Naive B cell (primary cell): ENCODE data around the gene CD4. TPM values are rescaled to one million over a fixed set of nuclear protein-coding genes. Genes with fewer than 3 reads are reported as not detected.
"Not testable (repeated sequence)": the region's sequence is repeated elsewhere in the genome, so short reads cannot be mapped to it uniquely, and the experiment has no call there.

ENCODE experiments used
- ATAC-seq, 2 donors: fragments of 150-1000 bp; cut with Tn5 transposase; 2 replicates each; pipeline ENCODE4 v1.10.0; 2021; ENCODE audit warnings: low read depth in 2 of 2, mild to moderate bottlenecking in 2 of 2, moderate library complexity in 2 of 2
- DNase-seq: peaks from one replicate; pipeline ENCODE4 v3.0.0; 2022
- H3K27ac Mint-ChIP-seq, 6 donors: one replicate each; pipeline ENCODE4 v1.8.0; 2020 to 2022; ENCODE audit warnings: mild to moderate bottlenecking in 6 of 6, mixed read lengths in 6 of 6, moderate library complexity in 5 of 6, inconsistent platforms in 2 of 6
- H3K27me3 Mint-ChIP-seq, 3 donors: one replicate each; pipeline ENCODE4 v1.8.0; 2021 to 2022; ENCODE audit warnings: mixed read lengths in 3 of 3, mild to moderate bottlenecking in 1 of 3
- H3K36me3 Mint-ChIP-seq, 2 donors: one replicate each; pipeline ENCODE4 v1.8.0; 2020 to 2022; ENCODE audit warnings: mixed read lengths in 2 of 2, inconsistent platforms in 1 of 2, mild to moderate bottlenecking in 1 of 2
- H3K4me1 Mint-ChIP-seq, 3 donors: one replicate each; pipeline ENCODE4 v1.8.0; 2020 to 2022; ENCODE audit warnings: mixed read lengths in 3 of 3, inconsistent platforms in 1 of 3, mild to moderate bottlenecking in 1 of 3, moderate library complexity in 1 of 3
- H3K4me3 Mint-ChIP-seq, 8 donors: one replicate each; pipeline ENCODE4 v1.8.0; 2020 to 2022; ENCODE audit warnings: mild to moderate bottlenecking in 8 of 8, mixed read lengths in 8 of 8, moderate library complexity in 8 of 8, inconsistent platforms in 2 of 8
- H3K9me3 Mint-ChIP-seq, 7 donors: one replicate each; pipeline ENCODE4 v1.8.0; 2020 to 2022; ENCODE audit warnings: mixed read lengths in 7 of 7, mild to moderate bottlenecking in 5 of 7, inconsistent platforms in 2 of 7, moderate library complexity in 1 of 7
- polyA plus RNA-seq, 6 donors: library from polyadenylated mRNA; unstranded; fragments of 300-500 nt; fragmentation: Illumina TruSeq; gene quantifications; one replicate each; pipeline ENCODE4 v1.2.3, GENCODE V29; 2021; ENCODE audit warnings: low read depth in 6 of 6

CD4 gene
- polyA plus RNA-seq, 6 donors from 2014 or later: 0.29 to 1.7 (median 1.1) TPM

DNA sequence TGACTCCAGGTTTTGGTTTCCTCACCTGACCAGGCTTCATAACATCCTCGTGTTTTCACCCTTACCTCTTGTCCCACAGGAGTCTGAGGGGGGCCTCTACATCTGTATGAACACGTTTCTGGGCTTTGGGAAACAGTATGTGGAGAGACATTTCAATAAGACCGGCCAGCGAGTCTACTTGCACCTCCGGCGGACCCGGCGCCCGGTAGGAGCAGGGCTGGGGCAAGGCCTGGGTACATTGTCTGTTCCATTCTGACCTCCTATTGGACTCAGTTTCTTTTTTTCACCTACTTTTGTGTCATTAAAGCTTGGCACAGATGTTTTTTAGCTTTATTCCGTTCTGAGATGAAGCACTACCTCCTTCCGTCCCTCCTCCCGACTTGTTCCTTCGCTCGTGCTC lies 66.0 kb downstream of the CD4 start:
- Mint-ChIP-seq H3K27ac (no peak overlapping the region), H3K36me3 (peaks cover 12 to 23% of the 10 kb centered on the region in 2 donors), H3K27me3 (no peaks in the 10 kb centered on the region), H3K9me3 (no peaks in the 10 kb centered on the region), H3K4me3 (peak overlapping the region in 1 of 8 donors; percentile 2), H3K4me1 (peaks cover 22 to 30% (median 26%) of the 10 kb centered on the region in 3 donors)
- DNase-seq (no peak), ATAC-seq (no peak)

- no peak for DNase-seq
- H3K4me3 Mint-ChIP-seq: no peak overlapping the region
- peaks cover 4 to 16% (median 5%) of the 10 kb centered on the region in 3 donors for H3K4me1 Mint-ChIP-seq
- H3K36me3 Mint-ChIP-seq: peaks cover 21 to 42% of the 10 kb centered on the region in 2 donors
- H3K27me3 Mint-ChIP-seq: no peaks in the 10 kb centered on the region
- no peak overlapping the region for H3K27ac Mint-ChIP-seq
- no peaks in the 10 kb centered on the region for H3K9me3 Mint-ChIP-seq
- no peak for ATAC-seq
These were observed 69.5 kb downstream of the CD4 start for GRCh38 chr12:6858799-6859198.

GRCh38 chr12:6860116-6860515 lies 70.8 kb downstream of the CD4 start:
- Mint-ChIP-seq H3K36me3 (peaks cover 27 to 48% of the 10 kb centered on the region in 2 donors), H3K4me3 (no peak overlapping the region), H3K27me3 (no peaks in the 10 kb centered on the region), H3K9me3 (no peaks in the 10 kb centered on the region), H3K27ac (no peak overlapping the region), H3K4me1 (peaks cover 0 to 13% (median 0%) of the 10 kb centered on the region in 3 donors)
- no peak for DNase-seq
- ATAC-seq: no peak

- DNase-seq: no peak
- H3K27ac Mint-ChIP-seq: no peak overlapping the region
- no peaks in the 10 kb centered on the region for H3K9me3 Mint-ChIP-seq
- H3K27me3 Mint-ChIP-seq: no peaks in the 10 kb centered on the region
- peak overlapping the region in 1 of 8 donors; percentile 8 for H3K4me3 Mint-ChIP-seq
- H3K36me3 Mint-ChIP-seq: peaks cover 24 to 45% of the 10 kb centered on the region in 2 donors
- H3K4me1 Mint-ChIP-seq: peaks cover 0 to 11% (median 3%) of the 10 kb centered on the region in 3 donors
- no peak for ATAC-seq
These were observed 71.6 kb downstream of the CD4 start for GRCh38 chr12:6860942-6861341.

DNA sequence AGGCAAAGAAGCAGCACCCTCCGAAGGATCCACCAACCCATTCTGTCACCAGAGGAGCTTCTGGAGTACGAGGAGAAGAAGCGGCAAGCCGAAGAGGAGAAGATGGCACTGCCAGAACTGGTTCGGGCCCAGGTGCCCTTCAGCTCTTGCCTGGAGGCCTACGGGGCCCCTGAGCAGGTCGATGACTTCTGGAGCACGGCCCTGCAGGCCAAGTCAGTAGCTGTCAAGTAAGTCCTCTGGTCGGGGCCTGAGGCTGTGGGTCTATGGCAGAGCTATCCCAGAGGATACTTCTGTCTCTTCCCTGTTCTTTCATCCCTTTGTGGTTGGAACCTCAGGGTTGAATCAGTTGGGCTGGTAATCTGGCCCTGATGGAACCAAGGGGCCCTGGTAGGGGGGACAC lies 72.1 kb downstream of the CD4 start:
- no peak overlapping the region for H3K27ac Mint-ChIP-seq
- H3K4me1 Mint-ChIP-seq: peaks cover 0 to 11% (median 4%) of the 10 kb centered on the region in 3 donors
- peaks cover 24 to 42% of the 10 kb centered on the region in 2 donors for H3K36me3 Mint-ChIP-seq
- DNase-seq (no peak), ATAC-seq (no peak)
- peak overlapping the region in 1 of 8 donors; percentile 8 for H3K4me3 Mint-ChIP-seq
- no peaks in the 10 kb centered on the region for H3K9me3 Mint-ChIP-seq
- H3K27me3 Mint-ChIP-seq: no peaks in the 10 kb centered on the region

DNA sequence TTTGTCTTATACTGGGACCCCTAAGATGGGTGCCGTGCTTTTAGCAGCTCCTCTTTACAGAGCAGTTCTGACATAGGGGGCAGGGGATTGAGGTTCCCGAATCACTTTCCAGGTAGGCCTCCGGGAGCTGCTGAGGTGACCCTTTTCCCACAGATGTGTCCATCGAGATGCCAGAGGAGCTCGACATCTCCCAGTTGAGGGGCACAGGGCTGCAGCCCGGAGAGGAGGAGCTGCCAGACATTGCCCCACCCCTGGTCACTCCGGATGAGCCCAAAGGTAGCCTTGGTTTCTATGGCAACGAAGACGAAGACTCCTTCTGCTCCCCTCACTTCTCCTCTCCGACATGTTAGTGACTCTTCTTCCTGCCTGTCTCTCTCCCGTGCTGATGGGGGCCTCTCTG lies 73.7 kb downstream of the CD4 start:
- H3K9me3 Mint-ChIP-seq: no peaks in the 10 kb centered on the region
- peaks cover 1 to 12% (median 7%) of the 10 kb centered on the region in 3 donors for H3K4me1 Mint-ChIP-seq
- DNase-seq (no peak), ATAC-seq (no peak)
- no peak overlapping the region for H3K4me3 Mint-ChIP-seq
- H3K27ac Mint-ChIP-seq: no peak overlapping the region
- H3K27me3 Mint-ChIP-seq: no peaks in the 10 kb centered on the region
- H3K36me3 Mint-ChIP-seq: peaks cover 20 to 30% of the 10 kb centered on the region in 2 donors

- H3K9me3 Mint-ChIP-seq: no peaks in the 10 kb centered on the region
- DNase-seq: no peak
- peak overlapping the region in 1 of 6 donors; percentile 10 for H3K27ac Mint-ChIP-seq
- peaks cover 17 to 28% of the 10 kb centered on the region in 2 donors for H3K36me3 Mint-ChIP-seq
- peak overlapping the region in 1 of 8 donors; percentile 59 for H3K4me3 Mint-ChIP-seq
- no peaks in the 10 kb centered on the region for H3K27me3 Mint-ChIP-seq
- ATAC-seq: no peak
- H3K4me1 Mint-ChIP-seq: peaks cover 9 to 19% (median 15%) of the 10 kb centered on the region in 3 donors
These were observed 74.4 kb downstream of the CD4 start for GRCh38 chr12:6863586-6864321.

- not testable (repeated sequence) for H3K27me3 Mint-ChIP-seq
- Mint-ChIP-seq H3K36me3 (peaks cover 16 to 28% of the 10 kb centered on the region in 2 donors), H3K4me1 (peaks cover 20 to 31% (median 24%) of the 10 kb centered on the region in 3 donors)
These were observed 76.0 kb downstream of the CD4 start for GRCh38 chr12:6865307-6865706.

DNA sequence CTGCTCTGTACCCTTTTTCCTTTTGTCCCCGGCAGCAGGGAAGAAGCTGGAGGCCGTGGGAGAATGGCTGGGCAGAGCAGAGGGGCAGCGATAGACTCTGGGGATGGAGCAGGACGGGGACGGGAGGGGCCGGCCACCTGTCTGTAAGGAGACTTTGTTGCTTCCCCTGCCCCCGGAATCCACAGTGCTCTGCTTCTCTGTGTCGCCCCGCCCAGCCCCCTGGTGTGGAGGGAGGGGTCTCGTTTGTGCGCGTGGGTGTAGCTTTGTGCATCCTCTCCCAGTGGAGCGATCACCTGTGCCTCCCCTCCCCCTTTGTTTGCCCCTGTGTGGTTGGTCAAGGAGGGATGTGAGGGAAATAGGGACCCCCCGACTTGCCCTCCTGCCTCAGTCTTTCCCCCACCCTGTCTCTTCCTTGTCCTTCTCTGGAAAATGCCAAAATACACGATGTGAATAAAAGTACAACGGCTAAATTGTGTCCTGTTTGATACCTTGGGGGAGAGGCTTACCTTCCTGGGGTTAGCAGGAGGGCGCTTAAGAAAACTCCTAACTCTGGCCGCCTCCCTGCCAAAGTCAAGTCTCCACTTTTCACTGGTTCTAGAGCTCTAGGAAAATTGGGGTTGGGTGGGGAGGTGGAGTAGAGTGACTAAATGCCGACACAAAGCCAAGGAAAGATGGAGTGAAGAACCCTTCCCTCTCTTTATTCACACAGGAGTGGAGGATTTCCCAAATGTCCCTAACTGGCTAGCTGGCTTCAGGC lies 77.0 kb downstream of the CD4 start:
- peak overlapping the region in 2 of 6 donors; percentile 89 to 94 for H3K27ac Mint-ChIP-seq
- H3K36me3 Mint-ChIP-seq: peaks cover 7 to 18% of the 10 kb centered on the region in 2 donors
- DNase-seq: no peak
- no peak for ATAC-seq
- H3K27me3 Mint-ChIP-seq: no peaks in the 10 kb centered on the region
- H3K4me3 Mint-ChIP-seq: peak overlapping the region; percentile 81 to 98 (median 92)
- H3K4me1 Mint-ChIP-seq: peaks cover 24 to 40% (median 30%) of the 10 kb centered on the region in 3 donors
- H3K9me3 Mint-ChIP-seq: no peaks in the 10 kb centered on the region

More at GRCh38 chr12:6865307-6865706, 76.0 kb downstream of the CD4 start:
- Mint-ChIP-seq H3K4me3 (peak overlapping the region in 5 of 8 donors; percentile 48 to 93 (median 81)), H3K27ac (peak overlapping the region in 1 of 6 donors; percentile 65)
- not testable (repeated sequence) for ATAC-seq, DNase-seq, H3K9me3 Mint-ChIP-seq

DNA sequence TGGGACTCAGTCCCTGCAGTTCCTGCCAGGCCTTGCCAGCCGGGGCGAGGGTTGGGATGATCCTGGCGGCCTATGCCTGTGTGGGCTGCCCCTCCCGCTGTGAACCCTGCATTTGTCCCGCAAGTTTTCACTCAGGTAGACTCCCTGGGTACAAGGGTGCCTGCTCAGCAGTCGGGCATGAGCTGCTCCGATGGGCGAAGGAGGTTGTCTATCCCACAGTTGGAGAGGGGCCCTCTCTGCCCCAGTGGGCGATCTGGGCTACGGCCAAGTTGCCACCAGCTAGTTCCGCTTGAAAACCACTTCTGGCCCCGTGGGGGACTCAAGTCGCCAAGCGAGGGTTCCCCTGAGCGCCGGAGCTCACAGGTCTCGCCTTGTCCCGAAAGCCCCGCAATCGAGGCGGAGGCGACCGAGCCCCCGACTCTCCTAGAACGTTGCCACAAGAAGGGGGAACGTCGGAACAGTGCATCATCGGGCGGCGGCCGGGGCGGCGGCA lies 77.6 kb downstream of the CD4 start:
- no peak for DNase-seq
- H3K4me1 Mint-ChIP-seq: peaks cover 28 to 47% (median 35%) of the 10 kb centered on the region in 3 donors
- H3K27me3 Mint-ChIP-seq: no peaks in the 10 kb centered on the region
- H3K36me3 Mint-ChIP-seq: peaks cover 7 to 17% of the 10 kb centered on the region in 2 donors
- H3K27ac Mint-ChIP-seq: peak overlapping the region in 5 of 6 donors; percentile 18 to 94 (median 67)
- H3K4me3 Mint-ChIP-seq: peak overlapping the region; percentile 81 to 98 (median 92)
- ATAC-seq: peak; percentile 3 to 13
- H3K9me3 Mint-ChIP-seq: no peaks in the 10 kb centered on the region

DNA sequence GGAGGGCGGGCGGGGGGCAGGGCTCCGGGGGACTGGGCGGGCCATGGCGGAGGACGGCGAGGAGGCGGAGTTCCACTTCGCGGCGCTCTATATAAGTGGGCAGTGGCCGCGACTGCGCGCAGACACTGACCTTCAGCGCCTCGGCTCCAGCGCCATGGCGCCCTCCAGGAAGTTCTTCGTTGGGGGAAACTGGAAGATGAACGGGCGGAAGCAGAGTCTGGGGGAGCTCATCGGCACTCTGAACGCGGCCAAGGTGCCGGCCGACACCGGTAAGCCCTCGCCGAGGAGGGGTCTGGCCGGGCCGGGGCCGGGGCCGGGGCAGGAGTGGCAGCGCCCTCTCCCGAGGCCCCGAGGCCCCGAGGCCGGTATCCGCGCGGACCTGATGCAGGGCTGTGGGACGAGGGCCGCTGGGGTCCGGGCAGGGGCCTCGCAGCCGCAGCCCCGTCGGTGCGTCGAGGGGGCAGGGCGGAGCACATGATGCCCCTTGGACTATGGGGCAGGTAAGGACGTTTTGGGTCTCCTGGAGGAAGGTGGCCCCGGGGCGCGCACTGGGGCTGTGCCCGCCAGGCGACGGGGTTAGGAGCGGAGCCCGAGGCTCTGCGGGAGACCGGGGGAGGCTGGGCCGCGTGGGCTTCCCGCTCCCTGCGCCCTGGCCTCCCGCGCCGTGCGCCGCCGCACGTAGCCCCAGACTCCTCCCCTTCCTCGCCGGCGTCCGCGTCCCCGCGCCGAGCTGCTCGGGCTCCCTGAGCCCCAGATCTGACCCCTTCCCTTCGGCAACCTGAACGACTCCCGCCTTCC lies 78.3 kb downstream of the CD4 start, which contains the start of gene TPI1:
Gene TPI1 (plus strand): TSS at position 119 of the 798 bp plus-strand sequence. CDS start 36 bp downstream, at position 155.
- Mint-ChIP-seq H3K4me3 (peak within 1 kb of the TSS; percentile 81 to 98 (median 92)), H3K27me3 (no peaks in the 10 kb centered on the region), H3K36me3 (peaks cover 7 to 17% of the 10 kb centered on the region in 2 donors), H3K9me3 (no peaks in the 10 kb centered on the region), H3K27ac (peak within 1 kb of the TSS; percentile 60 to 94 (median 81)), H3K4me1 (peaks cover 35 to 53% (median 41%) of the 10 kb centered on the region in 3 donors)
- peak; percentile 61 for DNase-seq
- ATAC-seq: peak; percentile 72 to 73

DNA sequence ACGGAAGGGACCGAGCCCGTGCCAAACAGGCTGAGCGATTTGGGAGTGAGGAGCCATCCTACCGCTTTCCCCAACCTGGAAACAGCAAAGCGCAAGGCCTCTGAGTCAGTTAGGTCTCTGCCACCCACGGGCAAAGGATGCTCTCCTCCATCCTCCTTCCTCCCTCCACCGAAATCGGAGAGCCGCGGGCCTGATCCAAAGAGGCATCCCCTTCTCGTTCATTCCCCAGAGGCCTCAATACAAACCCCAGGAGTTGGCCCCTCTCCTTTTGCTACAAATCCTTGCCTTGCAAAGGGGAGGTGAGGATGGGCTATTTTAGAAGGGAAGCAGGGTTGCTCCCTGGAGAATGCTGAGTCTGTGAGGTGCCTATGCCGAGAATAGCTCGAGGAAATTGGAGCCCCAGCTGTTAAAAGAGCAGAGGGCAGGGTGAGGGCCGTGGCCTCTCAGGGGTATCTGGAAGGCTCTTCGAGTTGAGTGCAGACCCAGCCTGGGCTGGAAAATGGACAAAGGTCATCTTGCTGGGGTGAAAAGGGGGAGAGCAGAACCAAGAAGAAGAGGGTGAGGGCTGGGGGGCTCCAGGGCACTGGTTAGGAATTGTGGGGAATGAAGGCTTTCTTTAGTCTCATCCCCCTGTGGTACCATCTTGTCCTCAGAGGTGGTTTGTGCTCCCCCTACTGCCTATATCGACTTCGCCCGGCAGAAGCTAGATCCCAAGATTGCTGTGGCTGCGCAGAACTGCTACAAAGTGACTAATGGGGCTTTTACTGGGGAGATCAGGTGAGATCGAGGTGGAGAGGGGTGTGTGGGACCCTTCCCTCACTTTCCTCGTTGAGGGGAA lies 79.1 kb downstream of the CD4 start:
- Mint-ChIP-seq H3K27me3 (no peaks in the 10 kb centered on the region), H3K27ac (peak overlapping the region in 5 of 6 donors; percentile 37 to 92 (median 67)), H3K4me1 (peaks cover 37 to 54% (median 47%) of the 10 kb centered on the region in 3 donors), H3K4me3 (peak overlapping the region; percentile 81 to 92 (median 86)), H3K9me3 (no peaks in the 10 kb centered on the region), H3K36me3 (peaks cover 7 to 12% of the 10 kb centered on the region in 2 donors)
- ATAC-seq: no peak
- no peak for DNase-seq
